ENCODE data around the gene OR2B6.

OR2B6 gene

GRCh38 chr6:27986928-27987725 is 30.1 kb downstream of the OR2B6 start:
- H3K27ac ChIP-seq: peak overlapping the region; percentile 43
- DNase-seq (ENCODE audit: low read depth, low spot score): no peak

GRCh38 chr6:27994616-27995015 is 37.6 kb downstream of the OR2B6 start:
- DNase-seq (ENCODE audit: low read depth, low spot score): no peak

GRCh38 chr6:28000351-28001045 is 43.5 kb downstream of the OR2B6 start:
- DNase-seq (ENCODE audit: low read depth, low spot score): no peak
- no peak overlapping the region for H3K27ac ChIP-seq

More at GRCh38 chr6:27994616-27995015, 37.6 kb downstream of the OR2B6 start:
- no peak overlapping the region for H3K27ac ChIP-seq

DNA sequence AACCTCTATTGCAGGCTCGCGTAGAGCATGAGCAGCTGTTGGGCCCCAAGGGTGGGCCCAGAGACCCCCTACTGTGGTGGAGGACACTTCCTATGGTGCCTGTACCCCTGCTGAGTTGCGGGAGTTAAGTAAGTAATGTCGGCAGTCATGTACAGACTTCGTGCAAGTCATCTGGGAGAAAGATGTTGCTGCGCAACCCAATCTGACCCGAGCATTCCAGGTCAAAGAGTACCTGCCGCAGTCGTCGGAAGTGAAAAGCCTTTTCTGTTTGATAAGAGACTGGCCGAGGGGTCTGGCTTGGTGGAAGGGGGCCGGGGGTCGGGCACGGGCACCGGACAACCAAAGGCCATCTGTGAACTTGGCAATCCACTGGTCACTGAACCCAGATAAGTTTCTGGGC is 44.3 kb downstream of the OR2B6 start:
- no peak for DNase-seq (ENCODE audit: low read depth, low spot score)
- no peak overlapping the region for H3K27ac ChIP-seq

DNA sequence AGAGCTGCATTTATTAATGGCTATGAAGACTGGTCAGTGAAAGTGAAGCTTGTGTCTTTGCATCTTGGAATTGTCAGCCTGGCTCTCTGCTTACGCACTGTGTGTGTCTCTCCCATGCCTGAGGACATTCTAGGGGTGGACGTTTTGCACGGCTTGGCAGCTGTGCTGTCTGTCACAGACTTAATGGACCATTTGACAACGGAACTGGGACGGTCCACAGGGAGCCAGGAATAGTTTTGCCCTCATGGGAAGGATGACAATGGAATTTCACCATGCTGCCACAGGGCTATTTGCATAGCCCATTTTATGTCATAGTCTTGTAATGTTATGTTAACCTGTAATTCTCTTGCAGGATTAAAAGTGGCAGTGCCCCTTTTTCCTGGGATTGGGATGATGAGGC is 44.7 kb downstream of the OR2B6 start:
- DNase-seq (ENCODE audit: low read depth, low spot score): no peak
- no peak overlapping the region for H3K27ac ChIP-seq

DNA sequence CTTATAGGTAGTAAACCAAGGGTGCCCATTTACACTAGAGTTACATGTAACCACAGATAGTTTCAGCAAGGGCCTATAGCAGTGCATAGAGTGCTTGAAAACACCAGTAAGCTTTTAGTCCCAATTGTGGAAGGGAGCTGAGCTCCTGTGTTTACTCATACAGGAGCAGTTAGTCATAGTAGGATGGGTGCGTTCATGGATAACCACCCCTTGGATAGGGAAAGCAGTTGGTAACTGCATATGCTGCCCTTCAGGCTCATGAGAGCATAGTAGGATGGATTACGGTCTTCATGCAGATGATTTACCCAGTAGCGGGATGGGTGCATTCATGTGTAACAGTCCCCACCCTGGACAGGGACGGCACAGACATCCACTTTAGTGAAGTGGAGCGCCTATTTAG is 45.1 kb downstream of the OR2B6 start:
- H3K27ac ChIP-seq: no peak overlapping the region
- no peak for DNase-seq (ENCODE audit: low read depth, low spot score)

DNA sequence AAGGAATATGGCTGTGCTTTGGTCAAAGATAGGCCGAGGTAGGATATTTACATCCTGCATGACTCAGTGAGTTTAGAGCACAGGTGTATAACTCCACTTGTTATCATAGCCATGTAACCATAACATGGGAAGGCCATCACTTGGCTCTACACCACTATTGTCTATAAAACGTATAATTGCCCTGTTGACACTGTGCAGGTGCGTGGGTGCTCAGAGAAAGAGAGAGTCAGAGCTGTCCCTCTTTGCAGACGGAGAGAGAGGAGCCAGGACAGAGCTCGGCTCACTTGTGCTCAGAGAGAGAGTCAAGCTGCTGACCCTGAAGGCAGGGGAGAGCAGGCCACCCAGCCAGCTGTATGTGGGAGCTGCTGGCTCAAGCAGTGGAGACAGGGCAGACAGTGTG is 46.0 kb downstream of the OR2B6 start:
- DNase-seq (ENCODE audit: low read depth, low spot score): no peak
- no peak overlapping the region for H3K27ac ChIP-seq

GRCh38 chr6:28003661-28004060 is 46.6 kb downstream of the OR2B6 start:
- DNase-seq (ENCODE audit: low read depth, low spot score): no peak
- no peak overlapping the region for H3K27ac ChIP-seq

DNA sequence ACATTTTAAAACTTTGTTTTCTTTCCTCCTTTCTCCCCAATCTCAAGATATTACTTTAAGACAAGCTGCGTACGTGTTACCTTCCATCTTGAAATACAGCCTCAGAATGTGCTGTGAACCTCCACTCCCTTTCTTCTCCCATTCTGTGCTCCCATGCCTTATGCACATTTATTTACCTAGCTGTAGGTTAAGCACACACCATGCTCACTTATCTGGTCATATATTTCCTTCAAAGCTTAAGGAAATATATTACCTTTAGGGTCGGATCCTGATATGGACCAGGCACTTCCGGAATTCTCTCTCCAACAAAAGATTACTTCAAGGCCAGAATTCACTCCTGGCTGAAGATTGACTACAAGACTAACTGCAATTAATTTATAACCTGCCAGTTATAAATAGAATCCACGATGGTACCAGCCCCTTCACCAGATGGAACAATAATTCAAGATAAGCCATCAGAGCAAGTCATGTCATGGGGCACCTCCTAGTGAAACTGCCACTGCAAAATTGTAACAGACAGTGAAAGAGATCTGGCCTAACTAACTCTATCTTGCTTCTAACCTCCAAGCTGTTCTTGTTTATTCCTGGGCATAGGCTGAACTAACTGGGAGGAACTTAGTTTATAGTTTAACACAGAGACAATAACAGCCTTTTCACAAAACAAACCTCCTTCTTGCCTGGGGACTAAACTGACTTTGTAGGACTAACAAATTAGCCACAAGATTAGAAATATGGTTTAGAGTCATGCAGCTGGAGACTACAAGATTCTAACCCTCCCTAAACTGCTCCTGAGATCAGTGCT is 47.5 kb downstream of the OR2B6 start:
- H3K27ac ChIP-seq: no peak overlapping the region
- no peak for DNase-seq (ENCODE audit: low read depth, low spot score)

GRCh38 chr6:28005152-28005890 is 48.3 kb downstream of the OR2B6 start:
- no peak for DNase-seq (ENCODE audit: low read depth, low spot score)
- no peak overlapping the region for H3K27ac ChIP-seq

- H3K27ac ChIP-seq: no peak overlapping the region
- no peak for DNase-seq (ENCODE audit: low read depth, low spot score)
Measured at GRCh38 chr6:28005975-28006374, 48.9 kb downstream of the OR2B6 start.

Data from epithelial cell of prostate (primary cell).